Kidney (tissue), 14 donors: ENCODE results near the gene TRAF1. TPM values are rescaled to one million over a fixed set of nuclear protein-coding genes. Genes with fewer than 3 reads are reported as not detected.

Experiments used
- DNase-seq, 5 donors: peaks; one replicate each; pipeline ENCODE4 v3.0.0-alpha.2; 2013 to 2020
- FAIRE-seq: peaks from 2 replicates; lab custom pipeline; 2012; peaks lifted over from hg19 to GRCh38; lab: Jason Lieb, UNC
- H3K27ac ChIP-seq, 2 donors: one replicate each; pipeline ENCODE4 v1.7.0; 2013; ENCODE audit warnings: low read depth in 2 of 2, low read length in 2 of 2, inconsistent platforms in 1 of 2
- H3K27me3 ChIP-seq: one replicate; pipeline ENCODE4 v1.7.1; 2013; ENCODE audit warnings: low read length, inconsistent platforms; ENCODE audit not compliant: control insufficient read depth, insufficient read depth
- H3K36me3 ChIP-seq, 3 donors: one replicate each; pipeline versions ENCODE4 v1.7.0 to v1.7.1; 2013; ENCODE audit warnings: low read length in 3 of 3, control low read depth in 1 of 3, inconsistent platforms in 1 of 3; ENCODE audit not compliant: insufficient read depth in 3 of 3, control insufficient read depth in 2 of 3
- H3K4me1 ChIP-seq, 3 donors: one replicate each; pipeline versions ENCODE4 v1.7.0 to v1.7.1; 2013; ENCODE audit warnings: low read length in 3 of 3, inconsistent platforms in 1 of 3, low read depth in 1 of 3; ENCODE audit not compliant: control insufficient read depth in 2 of 3, insufficient read depth in 2 of 3
- H3K4me3 ChIP-seq, 3 donors: one replicate each; pipeline versions ENCODE4 v1.7.0 to v1.8.1; 2013; ENCODE audit warnings: low read length in 3 of 3, control low read depth in 1 of 3, inconsistent platforms in 1 of 3
- H3K9ac ChIP-seq, 3 donors: one replicate each; pipeline versions ENCODE4 v1.7.0 to v1.7.1; 2013; ENCODE audit warnings: low read length in 3 of 3, control low read depth in 1 of 3, inconsistent platforms in 1 of 3
- H3K9me3 ChIP-seq, 3 donors: one replicate each; pipeline versions ENCODE4 v1.7.0 to v1.7.1; 2013; ENCODE audit warnings: low read length in 3 of 3, control low read depth in 1 of 3, inconsistent platforms in 1 of 3; ENCODE audit not compliant: control insufficient read depth in 2 of 3, insufficient read depth in 1 of 3
- CTCF ChIP-seq: IDR thresholded peaks from 3 replicates; pipeline ENCODE4 v1.5.1; 2012; ENCODE audit warnings: mild to moderate bottlenecking, moderate library complexity, borderline replicate concordance; ENCODE audit not compliant: insufficient read depth; ENCODE audit errors: extremely low read depth
- intact Hi-C: fragments of 100-400 bp; cut with DNase I; formaldehyde crosslinking; loops from one replicate; pipeline ENCODE4 v1.11.1; 2022
- polyA plus RNA-seq: library from polyadenylated mRNA; stranded (reverse); fragments of 350-450 nt; fragmentation: Illumina TruSeq; extraction: RNeasy Lipid Tissue Mini Kit (QIAGEN cat#74804); gene quantifications from one replicate; pipeline ENCODE4 v1.2.3, GENCODE V29; 2014; ENCODE audit warnings: low read depth, low replicate concordance; ENCODE audit not compliant: insufficient read depth
- total RNA-seq: library from RNA; stranded (reverse); fragmentation: NEBNext Ultra II Directional; extraction: Animal tissue kit (Norgen Biotek cat#: 25700); gene quantifications from one replicate; pipeline ENCODE4 v1.2.1, GENCODE V29; 2021
- donor health status: control.
- donor health status: control.
- donor health status: control.
- donor health status: control.
- donor health status: control.
- donor health status: DM: yes; HTN: yes; CAD: no.
- donor health status: Normal renal cell carcinoma (clear cell type).

The TRAF1 gene
- total and polyA plus RNA-seq, 2 donors from 2014 or later, result 3.1 to 10.9 TPM

- Histone ChIP-seq H3K4me1 (peaks cover 0 to 4% (median 0%) of the 10 kb centered on the region in 3 donors), H3K9ac (peak overlapping the region in 2 of 3 donors; percentile 9 to 82), H3K27me3 (no peaks in the 10 kb centered on the region), H3K4me3 (peak overlapping the region; percentile 66 to 81 (median 71)), H3K9me3 (no peaks in the 10 kb centered on the region), H3K27ac (peak overlapping the region in 1 of 2 donors; percentile 78), H3K36me3 (no peaks in the 10 kb centered on the region)
- DNase-seq (peak; percentile 71 to 87 (median 85)), FAIRE-seq (no peak)
- intact Hi-C loops, result no loop called here
- TF ChIP-seq CTCF, result no peak
Measured at GRCh38 chr9:120877276-120878034, 49.1 kb downstream of the TRAF1 start.

- FAIRE-seq (no peak), DNase-seq (peak in 1 of 5 donors; percentile 85)
- peaks cover 0 to 4% (median 0%) of the 10 kb centered on the region in 3 donors for H3K4me1 ChIP-seq
- peak within 1 kb of the TSS; percentile 67 to 78 for H3K27ac ChIP-seq
- no peaks in the 10 kb centered on the region for H3K36me3 ChIP-seq
- H3K27me3 ChIP-seq, result no peaks in the 10 kb centered on the region
- peak; percentile 1 for TF ChIP-seq CTCF
- H3K4me3 ChIP-seq, result peak within 1 kb of the TSS; percentile 66 to 81 (median 71)
- H3K9me3 ChIP-seq, result no peaks in the 10 kb centered on the region
- H3K9ac ChIP-seq, result peak within 1 kb of the TSS in 2 of 3 donors; percentile 40 to 82
- intact Hi-C loops, result no loop called here
Measured at GRCh38 chr9:120876842-120877240, 49.8 kb downstream of the TRAF1 start, which contains the start of gene PHF19. Gene PHF19 (minus strand): TSS chr9:120877188. CDS start chr9:120874741, 2,447 bp downstream.

GRCh38 chr9:120875954-120876841, 50.4 kb downstream of the TRAF1 start:
- intact Hi-C loops, result no loop called here
- H3K4me1 ChIP-seq, result peaks cover 0 to 4% (median 0%) of the 10 kb centered on the region in 3 donors
- H3K27ac ChIP-seq, result peak overlapping the region; percentile 34 to 67
- TF ChIP-seq CTCF, result no peak
- H3K9ac ChIP-seq, result peak overlapping the region in 1 of 3 donors; percentile 40
- H3K36me3 ChIP-seq, result no peaks in the 10 kb centered on the region
- H3K9me3 ChIP-seq, result no peaks in the 10 kb centered on the region
- FAIRE-seq, result no peak
- peak overlapping the region; percentile 47 to 65 (median 51) for H3K4me3 ChIP-seq
- H3K27me3 ChIP-seq, result no peaks in the 10 kb centered on the region
- peak; percentile 75 to 92 (median 87) for DNase-seq
